Suprapubic skin (tissue), 3 donors: Measurements from ENCODE around the gene EEFSEC.

ENCODE experiments used
- CTCF ChIP-seq, 2 donors: fragments of 200-600 bp in 1 of 2; fragments of 450-650 bp in 1 of 2; sonication (generic) in 1 of 2; IDR thresholded peaks; one replicate each; pipeline ENCODE4 v1.5.1; 2016 to 2019; ENCODE audit warnings: antibody characterized with exemption in 2 of 2, mild to moderate bottlenecking in 1 of 2, moderate library complexity in 1 of 2
- POLR2AphosphoS5 ChIP-seq, 3 donors: sonication (generic); formaldehyde crosslinking; IDR thresholded peaks; one replicate each; pipeline ENCODE4 v1.6.1; 2017; ENCODE audit warnings: antibody characterized with exemption in 3 of 3

DNA sequence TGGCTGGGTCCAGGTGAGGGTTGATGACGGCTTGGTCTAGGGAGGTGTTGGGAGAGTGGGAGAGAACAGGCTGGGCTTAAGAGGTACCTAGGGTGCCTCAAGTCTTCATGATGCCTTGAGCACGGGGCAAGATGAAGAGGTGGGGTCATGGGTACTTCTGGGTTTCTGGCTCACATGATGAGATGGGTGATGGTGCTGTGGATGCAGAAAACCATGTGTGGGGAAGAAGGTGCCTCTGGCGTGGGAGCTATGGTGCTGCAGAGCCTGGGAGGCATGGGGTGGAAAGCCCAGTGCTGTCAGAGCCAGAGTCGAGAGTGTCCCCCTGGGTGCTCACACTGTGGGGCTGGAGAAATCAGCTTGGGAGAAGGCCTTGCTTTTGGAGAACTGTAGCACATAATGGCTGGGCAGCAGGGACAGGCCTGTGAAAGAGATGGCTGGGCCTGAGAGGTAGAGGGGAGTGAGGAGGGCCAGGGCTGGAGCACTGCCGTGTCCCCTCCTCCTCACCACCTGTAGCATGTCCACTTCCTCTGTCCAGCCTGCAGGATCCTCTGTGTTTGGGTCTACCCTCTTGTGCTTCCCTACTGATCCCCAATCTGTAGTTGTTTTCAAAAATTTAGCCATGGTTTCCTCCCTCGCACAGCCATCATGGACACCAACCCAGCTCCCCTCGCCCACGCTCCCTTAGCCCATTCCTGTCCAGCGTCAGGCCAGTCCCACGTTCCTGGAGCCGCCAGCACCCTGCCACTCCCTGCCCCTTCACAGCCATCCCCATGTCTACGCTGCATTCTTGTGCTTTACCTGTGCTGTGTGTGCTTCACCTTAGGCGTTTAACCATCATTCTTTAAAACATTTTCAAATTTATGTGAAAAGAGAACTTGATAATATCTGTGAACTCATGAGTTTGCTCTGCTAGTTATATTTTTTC is 132.0 kb downstream of the EEFSEC start:
- no peak for TF ChIP-seq CTCF (IDR thresholded peaks at IDR 0.05)
- TF ChIP-seq POLR2AphosphoS5 (IDR thresholded peaks at IDR 0.05): no peak
